ENCODE measurements around the gene FTSJ3.
"Not testable (repeated sequence)": the region's sequence is repeated elsewhere in the genome, so short reads cannot be mapped to it uniquely, and the experiment has no call there.

The FTSJ3 gene

GRCh38 chr17:63826468-63827001, 928 bp downstream of the FTSJ3 start:
- peak; percentile 36 for DNase-seq (ENCODE audit: low spot score)

GRCh38 chr17:63824362-63824761, 3.1 kb downstream of the FTSJ3 start:
- no peak for DNase-seq (ENCODE audit: low spot score)

- no peak for DNase-seq (ENCODE audit: low spot score)
These were observed 3.7 kb downstream of the FTSJ3 start for GRCh38 chr17:63823659-63824331.

DNA sequence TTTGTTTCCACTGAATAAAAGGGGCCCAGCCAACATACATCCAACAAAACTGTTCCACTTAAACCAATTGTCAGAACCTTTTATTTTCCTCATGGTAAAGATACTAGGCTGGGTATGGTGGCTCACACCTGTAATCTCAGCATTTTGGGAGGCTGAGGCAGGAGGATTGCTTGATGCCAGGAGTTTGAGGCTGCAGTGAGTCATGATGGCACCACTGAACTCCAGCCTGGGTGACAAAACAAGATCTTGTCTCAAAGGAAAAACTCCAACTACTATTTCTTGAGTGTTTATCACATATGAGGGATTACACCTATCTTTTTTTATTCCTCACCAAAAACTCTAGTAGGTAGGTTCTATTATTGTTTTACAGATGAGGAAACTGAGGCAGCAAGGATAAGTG, 4.9 kb downstream of the FTSJ3 start:
- no peak for DNase-seq (ENCODE audit: low spot score)

- DNase-seq (ENCODE audit: low spot score): no peak
These were observed 5.7 kb downstream of the FTSJ3 start for GRCh38 chr17:63821804-63822203.

DNA sequence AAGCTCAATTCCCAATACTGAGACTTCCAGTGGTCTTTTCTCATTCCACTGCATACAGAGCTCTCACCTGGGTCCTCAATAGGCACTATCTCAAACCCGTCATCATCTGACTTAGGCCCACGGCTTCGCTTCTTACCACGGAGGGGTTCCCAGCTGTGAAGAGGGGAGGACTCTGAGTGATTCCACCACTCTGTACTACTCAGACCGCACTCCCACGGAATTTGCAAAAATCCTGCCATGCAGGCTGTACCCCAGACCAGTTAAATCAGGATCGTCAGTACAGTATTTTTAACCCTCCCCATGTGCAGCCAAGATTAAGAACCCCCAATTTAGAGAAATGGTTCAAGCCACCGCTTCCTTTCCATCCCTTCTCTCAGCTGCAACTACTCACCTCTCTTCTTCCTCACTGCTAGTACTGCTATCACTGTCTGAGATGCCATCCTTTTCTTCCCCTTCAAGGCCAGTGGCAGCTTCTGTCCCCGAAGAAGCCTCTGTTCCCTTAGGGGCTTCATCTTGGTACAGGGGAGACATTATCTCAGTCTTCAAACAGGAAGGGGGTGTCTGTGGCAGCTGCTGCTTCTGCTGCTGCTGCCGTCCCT, 6.4 kb downstream of the FTSJ3 start:
- DNase-seq (ENCODE audit: low spot score): no peak

DNA sequence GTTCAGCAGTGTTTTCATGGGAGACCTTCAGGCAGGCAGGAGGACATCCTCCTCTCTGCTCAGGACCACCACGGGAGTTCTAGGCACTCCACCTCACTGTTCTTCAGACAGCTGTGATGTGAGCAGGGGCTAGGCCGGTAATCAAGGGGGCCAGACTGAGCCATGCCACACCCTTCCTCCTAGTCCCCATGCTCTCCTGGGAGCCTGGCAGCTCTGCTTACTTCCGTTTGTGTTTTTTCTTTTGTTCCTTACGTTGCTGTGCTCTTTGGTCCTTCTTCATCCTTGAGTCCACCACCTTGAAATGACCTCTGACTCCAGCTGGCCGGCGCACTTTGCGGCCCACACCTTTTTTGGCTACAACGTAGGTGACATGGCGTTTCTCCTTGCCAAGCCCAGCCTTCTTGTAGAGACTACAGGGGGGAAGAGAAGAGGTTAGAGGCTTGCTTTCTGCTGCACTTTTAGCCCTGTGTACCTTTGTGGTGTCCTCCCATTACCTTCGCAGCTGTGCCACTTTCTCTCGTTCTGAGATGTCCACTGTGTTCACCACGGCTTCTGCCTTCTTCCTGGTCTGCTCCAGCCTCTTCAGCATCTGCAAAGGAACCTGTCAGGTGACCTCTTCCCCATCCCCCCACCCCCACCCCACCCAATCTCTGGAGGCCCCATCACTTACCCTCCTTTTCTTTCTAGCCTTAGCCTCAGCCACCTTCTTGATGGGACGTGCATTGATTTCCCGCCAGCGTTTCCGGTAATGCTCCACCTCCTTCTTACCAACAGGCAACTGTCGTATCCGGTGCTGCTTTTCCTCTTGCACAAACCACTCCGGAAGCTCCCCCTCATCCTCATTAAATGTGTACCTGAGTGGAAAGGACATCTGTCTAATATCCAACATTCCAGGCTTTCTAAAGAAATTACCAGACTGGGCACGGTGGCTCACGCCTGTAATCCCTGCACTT, 7.6 kb downstream of the FTSJ3 start:
- no peak for DNase-seq (ENCODE audit: low spot score)

- DNase-seq (ENCODE audit: low spot score): no peak
These were observed 8.3 kb downstream of the FTSJ3 start for GRCh38 chr17:63819131-63819530.

DNA sequence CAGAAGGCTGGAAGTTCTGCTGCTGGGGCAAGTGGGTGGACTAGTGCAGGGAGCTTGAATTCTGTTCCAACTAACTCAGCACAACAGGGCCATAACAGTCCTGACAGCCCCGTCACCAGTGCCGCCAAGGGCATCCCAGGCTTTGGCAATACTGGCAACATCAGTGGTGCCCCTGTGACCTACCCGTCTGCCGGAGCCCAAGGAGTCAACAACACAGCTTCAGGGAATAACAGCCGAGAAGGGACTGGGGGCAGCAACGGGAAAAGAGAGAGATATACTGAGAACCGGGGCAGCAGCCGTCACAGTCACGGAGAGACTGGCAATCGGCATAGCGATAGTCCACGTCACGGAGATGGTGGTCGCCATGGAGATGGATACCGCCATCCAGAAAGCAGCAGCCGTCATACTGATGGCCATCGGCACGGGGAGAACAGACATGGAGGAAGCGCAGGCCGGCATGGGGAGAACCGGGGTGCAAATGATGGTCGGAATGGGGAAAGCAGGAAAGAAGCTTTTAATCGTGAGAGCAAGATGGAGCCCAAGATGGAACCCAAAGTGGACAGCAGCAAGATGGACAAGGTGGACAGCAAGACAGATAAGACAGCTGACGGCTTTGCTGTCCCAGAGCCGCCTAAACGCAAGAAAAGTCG, 9.6 kb downstream of the FTSJ3 start:
- no peak for DNase-seq (ENCODE audit: low spot score)

GRCh38 chr17:63816669-63817068, 10.8 kb downstream of the FTSJ3 start:
- DNase-seq (ENCODE audit: low spot score): no peak

DNA sequence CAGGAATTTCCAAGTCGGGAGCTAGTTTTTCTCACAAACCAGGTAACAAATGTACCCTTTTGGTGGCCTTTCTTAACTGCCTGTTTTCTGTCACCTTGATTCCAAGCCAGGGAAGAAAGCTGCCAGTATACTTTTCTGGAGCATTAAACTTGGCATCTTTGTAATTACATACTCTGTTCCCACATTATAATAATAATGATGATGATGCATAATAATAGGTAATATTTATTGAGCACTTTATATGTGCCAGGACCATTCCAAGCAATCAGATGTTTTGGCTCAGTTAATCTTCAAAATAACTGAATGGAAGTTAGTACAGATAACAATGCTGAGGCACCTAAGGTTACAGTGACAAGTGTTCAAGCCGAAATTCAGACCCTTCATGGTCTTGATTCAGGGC, 11.3 kb downstream of the FTSJ3 start:
- DNase-seq (ENCODE audit: low spot score): no peak

GRCh38 chr17:63809970-63810369, 17.5 kb downstream of the FTSJ3 start:
- DNase-seq (ENCODE audit: low spot score): no peak

DNA sequence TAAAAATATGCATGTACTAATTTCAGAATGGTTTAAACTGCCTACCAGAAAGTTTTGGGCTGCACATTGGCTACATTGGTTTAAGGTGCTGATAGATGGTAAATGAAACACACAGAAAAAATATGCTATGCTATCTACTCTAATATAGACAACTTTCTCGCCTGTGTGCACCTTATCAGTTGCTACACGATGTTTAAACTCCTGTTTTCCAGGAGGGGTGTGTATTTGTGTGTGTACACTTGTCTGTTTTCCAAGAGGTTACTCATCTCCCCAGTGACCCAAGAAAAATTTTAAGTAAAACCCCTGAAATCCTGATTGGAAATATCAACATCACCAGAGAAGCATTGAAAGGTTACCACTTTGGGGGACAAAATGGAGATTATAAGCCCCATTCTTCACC, 21.9 kb downstream of the FTSJ3 start:
- DNase-seq (ENCODE audit: low spot score): no peak

DNA sequence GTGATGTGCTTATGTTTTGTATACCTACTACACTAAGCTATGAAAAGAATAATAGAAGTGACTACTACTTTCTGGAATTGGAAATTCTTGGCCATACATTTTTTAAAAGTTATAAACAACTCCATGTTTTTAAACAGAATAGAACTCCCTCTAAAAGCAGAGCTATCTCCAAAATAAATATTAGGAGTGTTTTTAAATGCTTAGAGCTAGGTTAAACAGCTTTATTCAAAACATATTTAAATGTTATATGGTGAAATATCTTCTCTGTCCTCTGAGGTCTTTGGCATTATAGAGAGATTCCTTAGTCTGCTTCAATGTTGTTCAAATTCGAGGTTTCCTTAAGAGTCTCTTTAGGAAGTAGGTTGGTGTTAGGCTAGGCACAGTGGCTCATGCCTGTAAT, 23.1 kb downstream of the FTSJ3 start:
- no peak for DNase-seq (ENCODE audit: low spot score)

GRCh38 chr17:63800783-63801182, 26.7 kb downstream of the FTSJ3 start:
- no peak for DNase-seq (ENCODE audit: low spot score)

DNA sequence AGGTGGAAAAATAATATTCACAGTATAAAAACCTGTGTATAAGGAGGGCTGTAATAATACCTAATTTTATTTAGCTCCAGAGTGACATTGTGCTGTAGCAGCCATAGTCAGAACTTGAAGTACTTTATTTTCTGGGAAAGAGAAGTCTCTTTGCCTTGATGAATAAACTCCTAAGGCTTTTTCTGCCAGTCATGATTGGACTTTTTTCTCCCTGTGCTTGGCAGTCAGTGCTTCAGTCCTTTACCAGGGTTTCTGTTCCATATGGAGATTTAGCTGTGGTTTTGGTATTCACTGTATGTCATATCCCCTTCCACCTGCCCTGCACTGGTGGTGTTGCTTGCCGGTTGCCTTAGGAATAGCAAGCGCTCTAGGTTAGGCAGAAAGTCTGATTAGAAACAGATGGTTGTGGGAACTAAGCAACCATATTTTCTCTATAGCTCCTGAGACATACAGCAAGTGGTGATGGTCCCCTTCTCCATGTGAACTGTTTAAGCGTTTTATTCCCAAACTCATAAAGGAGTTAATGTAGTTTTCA, 28.8 kb downstream of the FTSJ3 start:
- DNase-seq (ENCODE audit: low spot score): no peak

- DNase-seq (ENCODE audit: low spot score): not testable (repeated sequence)
These were observed 31.1 kb downstream of the FTSJ3 start for GRCh38 chr17:63796375-63796774.

- DNase-seq (ENCODE audit: low spot score): no peak
These were observed 35.3 kb downstream of the FTSJ3 start for GRCh38 chr17:63792055-63792729.

DNA sequence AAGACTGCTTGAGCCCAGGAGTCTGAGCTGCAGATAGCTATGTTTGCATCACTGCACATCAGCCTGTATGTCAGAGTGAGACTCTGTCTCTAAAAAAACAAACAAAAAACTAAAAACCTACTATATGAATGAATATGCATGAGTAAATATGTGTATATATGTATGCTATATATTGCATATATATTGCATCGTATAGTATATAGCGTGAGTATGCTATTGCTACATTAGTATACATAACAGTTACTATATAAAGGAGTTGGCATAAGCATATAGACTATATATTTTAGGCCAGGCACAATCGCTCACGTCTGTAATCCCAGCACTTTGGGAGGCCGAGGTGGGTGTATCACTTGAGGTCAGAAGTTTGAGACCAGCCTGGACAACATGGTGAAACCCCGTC, 37.4 kb downstream of the FTSJ3 start:
- DNase-seq (ENCODE audit: low spot score): no peak

GRCh38 chr17:63786971-63787711, 40.3 kb downstream of the FTSJ3 start:
- no peak for DNase-seq (ENCODE audit: low spot score)

DNA sequence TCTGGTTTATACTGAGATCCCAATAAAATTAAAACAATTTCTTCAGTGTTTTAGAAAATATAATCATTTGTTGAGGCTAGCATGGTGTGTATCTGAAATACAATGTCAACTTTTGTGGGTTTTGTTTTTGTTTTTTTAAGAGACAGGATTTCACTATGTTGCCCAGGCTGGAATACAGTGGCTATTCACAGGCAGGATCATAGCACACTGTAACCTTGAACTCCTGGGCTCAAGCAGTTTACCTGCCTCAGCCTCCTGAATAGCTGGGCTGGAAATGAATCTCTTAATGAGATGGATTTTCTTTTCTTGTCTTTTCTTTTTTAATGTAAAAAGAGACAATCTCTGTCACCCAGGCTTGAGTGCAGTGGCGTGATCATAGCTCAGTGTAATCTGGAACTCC, 41.3 kb downstream of the FTSJ3 start:
- DNase-seq (ENCODE audit: low spot score): no peak

All from AG20443 (cell line).